DMS 273 (cell line): ENCODE measurements around the gene TPO.
"Not testable (repeated sequence)": the region's sequence is repeated elsewhere in the genome, so short reads cannot be mapped to it uniquely, and the experiment has no call there.

ENCODE experiments used
- DNase-seq: peaks from one replicate; lab custom pipeline; 2025; ENCODE audit not compliant: unreplicated experiment; lab: John Stamatoyannopoulos, UW

TPO gene

GRCh38 chr2:1581257-1581964 lies 168.1 kb downstream of the TPO start:
- not testable (repeated sequence) for DNase-seq

GRCh38 chr2:1581965-1582625 lies 168.8 kb downstream of the TPO start:
- DNase-seq: no peak

- no peak for DNase-seq
Observed at GRCh38 chr2:1582891-1583341, 169.7 kb downstream of the TPO start.

- DNase-seq: no peak
Observed at GRCh38 chr2:1584051-1584531, 170.8 kb downstream of the TPO start.

GRCh38 chr2:1584691-1585485 lies 171.6 kb downstream of the TPO start:
- no peak for DNase-seq

- no peak for DNase-seq
Observed at GRCh38 chr2:1585635-1586034, 172.4 kb downstream of the TPO start.

- no peak for DNase-seq
Observed at GRCh38 chr2:1586251-1586922, 173.1 kb downstream of the TPO start.

GRCh38 chr2:1586923-1587840 lies 173.9 kb downstream of the TPO start:
- no peak for DNase-seq

- no peak for DNase-seq
Observed at GRCh38 chr2:1588051-1588977, 175.1 kb downstream of the TPO start.

- DNase-seq: no peak
Observed at GRCh38 chr2:1588978-1589621, 175.8 kb downstream of the TPO start.

GRCh38 chr2:1590596-1591460 lies 177.6 kb downstream of the TPO start:
- DNase-seq: peak; percentile 56

GRCh38 chr2:1591461-1591770 lies 178.2 kb downstream of the TPO start:
- peak; percentile 43 for DNase-seq
